Common myeloid progenitor, CD34-positive (primary cell): Measurements from ENCODE around the gene CCL27.
A peak's percentile ranks its signal among the peaks of the same experiment; 100 is the strongest.

Experiments
- CTCF ChIA-PET: fragments of 350-600 bp; sonication (Branson Sonifier 250); formaldehyde crosslinking; loops from one replicate; lab custom pipeline; 2021; ENCODE audit warnings: antibody characterized with exemption; lab: Charles Lee
- POLR2A ChIA-PET: fragments of 350-600 bp; sonication (Branson Sonifier 250); formaldehyde crosslinking; loops from one replicate; lab custom pipeline; 2021; ENCODE audit warnings: antibody characterized with exemption; lab: Charles Lee
- DNase-seq, 3 donors: peaks; one replicate each; pipeline versions ENCODE4 v3.0.0 to v3.0.0-alpha.2; 2013
- H3K27ac ChIP-seq, 2 experiments: 1 replicate in 1 of 2; 2 replicates in 1 of 2; pipeline ENCODE4 v1.7.0; 2013; ENCODE audit warnings: inconsistent platforms in 2 of 2, low read length in 2 of 2, mild to moderate bottlenecking in 2 of 2, low read depth in 1 of 2, moderate library complexity in 1 of 2; ENCODE audit not compliant: severe bottlenecking in 2 of 2, insufficient read depth in 1 of 2, poor library complexity in 1 of 2
- H3K27me3 ChIP-seq, 5 experiments: replicated peaks in 2 of 5; 1 replicate in 3 of 5; 2 replicates in 2 of 5; pipeline versions ENCODE4 v1.6.1 to v1.7.0; 2013; ENCODE audit warnings: low read length in 4 of 5, mild to moderate bottlenecking in 2 of 5, moderate library complexity in 2 of 5, inconsistent platforms in 1 of 5; ENCODE audit not compliant: insufficient read depth in 5 of 5, control insufficient read depth in 4 of 5
- H3K36me3 ChIP-seq, 4 experiments: 1 replicate in 2 of 4; 2 replicates in 2 of 4; pipeline versions ENCODE4 v1.6.1 to v1.7.0; 2013; ENCODE audit warnings: low read length in 3 of 4, control low read depth in 1 of 4, mild to moderate bottlenecking in 1 of 4; ENCODE audit not compliant: control insufficient read depth in 4 of 4, insufficient read depth in 4 of 4
- H3K4me1 ChIP-seq, 4 experiments: 1 replicate in 3 of 4; 2 replicates in 1 of 4; pipeline versions ENCODE4 v1.6.1 to v1.7.1; 2013; ENCODE audit warnings: low read length in 3 of 4, mild to moderate bottlenecking in 3 of 4, control low read depth in 1 of 4, inconsistent platforms in 1 of 4, moderate library complexity in 1 of 4; ENCODE audit not compliant: control insufficient read depth in 4 of 4, insufficient read depth in 4 of 4; ENCODE audit errors: control extremely low read depth in 1 of 4
- H3K4me3 ChIP-seq, 7 experiments: 1 replicate in 4 of 7; 2 replicates in 3 of 7; pipeline versions ENCODE4 v1.5.1 to v1.7.0; 2013; ENCODE audit warnings: mild to moderate bottlenecking in 7 of 7, low read length in 6 of 7, moderate library complexity in 6 of 7, inconsistent platforms in 2 of 7, low read depth in 2 of 7, control low read depth in 1 of 7; ENCODE audit not compliant: insufficient read depth in 4 of 7, control insufficient read depth in 1 of 7; ENCODE audit errors: extremely low read depth in 1 of 7
- H3K9me3 ChIP-seq, 5 experiments: 1 replicate in 4 of 5; 2 replicates in 1 of 5; pipeline versions ENCODE4 v1.6.1 to v1.7.1; 2013; ENCODE audit warnings: low read length in 4 of 5, mild to moderate bottlenecking in 2 of 5, inconsistent platforms in 1 of 5, low read depth in 1 of 5, moderate library complexity in 1 of 5; ENCODE audit not compliant: control insufficient read depth in 4 of 5, insufficient read depth in 2 of 5; ENCODE audit errors: control extremely low read depth in 1 of 5
- WGBS: methylation state at CpG from one replicate; pipeline ENCODE4 v1.1.5; 2013; ENCODE audit not compliant: insufficient coverage; 5-methylcytosine and 5-hydroxymethylcytosine counted together

Gene CCL27

DNA sequence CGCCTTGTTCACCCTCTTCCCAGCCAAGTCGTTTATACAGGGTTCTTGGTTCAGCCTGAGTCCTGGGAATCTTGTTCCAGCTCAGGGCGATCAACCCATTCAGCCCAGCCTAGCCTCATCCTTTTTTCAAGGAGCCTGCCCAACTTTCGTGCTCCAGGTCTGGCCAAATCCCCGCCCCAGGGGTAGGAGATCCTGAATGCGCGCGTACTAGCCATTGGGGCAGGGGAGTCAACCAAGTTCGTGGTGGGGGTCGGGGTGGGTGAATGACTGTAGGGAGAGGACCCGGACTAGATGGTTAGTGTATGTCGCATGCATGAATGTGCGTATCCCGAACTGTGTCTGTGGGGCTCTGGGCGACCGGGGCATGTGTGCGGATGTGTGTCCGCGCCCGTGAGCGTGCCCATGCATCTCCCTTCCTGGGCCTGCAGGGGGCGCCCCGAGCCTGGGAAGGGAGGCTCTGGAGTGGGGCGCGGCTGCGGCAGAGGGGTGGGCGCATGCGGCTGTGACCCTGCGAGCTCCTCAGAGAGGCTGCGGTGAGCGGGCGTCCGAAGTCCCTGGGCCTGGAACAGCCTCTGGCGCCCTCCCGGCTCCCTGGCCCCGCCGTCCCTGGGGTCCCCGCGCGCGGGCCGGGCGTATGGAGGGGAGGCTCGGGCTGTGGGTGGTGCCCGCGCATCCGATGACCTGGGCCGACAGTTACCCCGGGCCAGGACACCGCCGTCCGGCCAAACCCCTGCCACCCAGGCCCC is 38.7 kb upstream of the CCL27 start:
- peak; percentile 62 to 82 (median 79) for DNase-seq
- 12% methylated on average over 49 of the region's 52 CpGs for WGBS
- ChIA-PET POLR2A (no interaction called here), CTCF (interaction anchor here (1.0 to 9.8 kb wide), 7 partner anchors 12 to 579 kb away, joined by 3 to 220 read pairs (median 12); partner anchors contain the start of genes CCL19, CCL27 and GALT)
- H3K36me3 ChIP-seq = no peaks in the 10 kb centered on the region
- peaks cover 3 to 11% (median 10%) of the 10 kb centered on the region in 5 experiments for H3K27me3 ChIP-seq
- H3K9me3 ChIP-seq = no peaks in the 10 kb centered on the region
- peaks cover 3 to 13% (median 8%) of the 10 kb centered on the region in 4 experiments for H3K4me1 ChIP-seq
- peak overlapping the region; percentile 19 to 80 (median 60) for H3K4me3 ChIP-seq
- H3K27ac ChIP-seq = no peak overlapping the region

DNA sequence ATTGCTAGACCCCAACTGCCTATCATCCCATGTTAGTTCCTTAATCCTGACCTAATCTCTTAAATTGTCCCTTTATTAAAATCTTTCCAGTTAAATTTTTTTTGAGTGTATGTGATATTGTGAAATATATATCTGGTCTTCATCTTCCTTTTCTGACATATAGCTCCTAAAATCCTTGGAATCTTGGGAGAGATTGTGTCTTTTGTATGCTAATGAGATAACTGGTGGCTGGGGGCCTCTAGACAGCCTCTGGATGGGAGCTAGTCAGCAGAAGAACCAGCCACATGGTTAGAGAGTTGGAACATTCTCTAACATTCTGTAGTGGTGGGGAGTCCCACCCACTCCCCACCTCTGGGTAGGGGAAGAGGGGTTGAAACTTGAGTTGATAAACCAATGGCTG is 32.4 kb upstream of the CCL27 start:
- Histone ChIP-seq H3K36me3 (no peaks in the 10 kb centered on the region), H3K4me1 (peaks cover 3 to 22% (median 16%) of the 10 kb centered on the region in 4 experiments), H3K9me3 (peaks cover 0 to 5% (median 0%) of the 10 kb centered on the region in 5 experiments), H3K27me3 (peaks cover 0 to 3% (median 1%) of the 10 kb centered on the region in 5 experiments), H3K4me3 (no peak overlapping the region), H3K27ac (no peak overlapping the region)
- ChIA-PET POLR2A (no interaction called here), CTCF (interaction anchor here (1.0 to 5.3 kb wide), 3 partner anchors 8 to 20 kb away, joined by 4 to 43 read pairs (median 27); no protein-coding TSS in a partner anchor)
- DNase-seq = no peak

DNA sequence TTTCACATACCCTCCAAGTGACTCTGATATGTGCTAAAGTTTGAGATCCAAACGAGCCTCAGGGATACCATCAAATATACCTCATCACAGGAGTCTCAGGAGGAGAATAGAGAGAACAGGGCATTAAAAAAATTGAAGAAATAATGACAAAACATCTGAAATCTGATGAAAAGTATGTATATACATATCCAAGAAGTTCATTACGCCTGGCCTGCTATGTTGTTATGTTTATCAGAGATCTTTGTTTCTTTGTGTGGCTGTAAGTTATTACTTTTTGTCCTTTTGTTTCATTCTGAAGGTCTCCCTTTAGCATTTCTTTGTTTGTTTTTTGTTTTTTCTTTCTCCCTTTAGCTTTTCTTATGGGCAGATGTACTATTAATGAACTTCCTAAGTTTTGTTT is 31.1 kb upstream of the CCL27 start:
- WGBS = no CpG with 5 or more reads among the region's 2 CpGs

DNA sequence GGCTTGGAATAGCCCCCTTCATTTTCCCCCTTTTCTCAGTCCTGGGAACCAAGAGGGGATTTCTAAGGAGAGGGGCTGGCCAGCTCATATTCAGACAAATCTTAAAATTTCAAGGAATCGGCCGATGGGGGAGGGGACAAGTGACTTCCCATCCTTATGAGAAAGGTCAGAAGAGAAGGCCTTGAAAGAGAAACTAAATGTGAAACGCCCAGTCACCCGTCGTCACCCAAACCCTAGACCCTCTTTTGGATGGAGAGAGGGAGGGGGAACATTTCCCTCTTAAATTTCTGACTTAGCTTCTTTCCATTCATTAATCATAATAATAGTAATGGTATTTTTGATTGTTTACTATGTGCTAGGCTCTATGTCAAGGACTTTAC is 29.5 kb upstream of the CCL27 start:
- DNase-seq = peak in 2 of 3 donors; percentile 53 to 54
- no peaks in the 10 kb centered on the region for H3K36me3 ChIP-seq
- peaks cover 3 to 24% (median 16%) of the 10 kb centered on the region in 4 experiments for H3K4me1 ChIP-seq
- ChIA-PET POLR2A (no interaction called here), CTCF (interaction anchor here (1.0 to 8.5 kb wide), 5 partner anchors 7 to 58 kb away, joined by 3 to 63 read pairs (median 27); no protein-coding TSS in a partner anchor)
- 80% methylated on average over 1 of the region's 5 CpGs for WGBS
- H3K27ac ChIP-seq = no peak overlapping the region
- no peak overlapping the region for H3K4me3 ChIP-seq
- H3K9me3 ChIP-seq = peaks cover 0 to 5% (median 0%) of the 10 kb centered on the region in 5 experiments
- peaks cover 0 to under 1% (median 0%) of the 10 kb centered on the region in 5 experiments for H3K27me3 ChIP-seq

More for the DNA sequence above, 31.1 kb upstream of the CCL27 start:
- DNase-seq = no peak
- no peak overlapping the region for H3K4me3 ChIP-seq
- peaks cover 0 to 3% (median 0%) of the 10 kb centered on the region in 5 experiments for H3K27me3 ChIP-seq
- POLR2A ChIA-PET = no interaction called here
- no peak overlapping the region for H3K27ac ChIP-seq
- CTCF ChIA-PET = interaction anchor here (1.6 to 5.3 kb wide), 3 partner anchors 10 to 23 kb away, joined by 3 to 43 read pairs (median 27); no protein-coding TSS in a partner anchor
- H3K36me3 ChIP-seq = no peaks in the 10 kb centered on the region
- peaks cover 0 to 5% (median 0%) of the 10 kb centered on the region in 5 experiments for H3K9me3 ChIP-seq
- peaks cover 3 to 22% (median 16%) of the 10 kb centered on the region in 4 experiments for H3K4me1 ChIP-seq

DNA sequence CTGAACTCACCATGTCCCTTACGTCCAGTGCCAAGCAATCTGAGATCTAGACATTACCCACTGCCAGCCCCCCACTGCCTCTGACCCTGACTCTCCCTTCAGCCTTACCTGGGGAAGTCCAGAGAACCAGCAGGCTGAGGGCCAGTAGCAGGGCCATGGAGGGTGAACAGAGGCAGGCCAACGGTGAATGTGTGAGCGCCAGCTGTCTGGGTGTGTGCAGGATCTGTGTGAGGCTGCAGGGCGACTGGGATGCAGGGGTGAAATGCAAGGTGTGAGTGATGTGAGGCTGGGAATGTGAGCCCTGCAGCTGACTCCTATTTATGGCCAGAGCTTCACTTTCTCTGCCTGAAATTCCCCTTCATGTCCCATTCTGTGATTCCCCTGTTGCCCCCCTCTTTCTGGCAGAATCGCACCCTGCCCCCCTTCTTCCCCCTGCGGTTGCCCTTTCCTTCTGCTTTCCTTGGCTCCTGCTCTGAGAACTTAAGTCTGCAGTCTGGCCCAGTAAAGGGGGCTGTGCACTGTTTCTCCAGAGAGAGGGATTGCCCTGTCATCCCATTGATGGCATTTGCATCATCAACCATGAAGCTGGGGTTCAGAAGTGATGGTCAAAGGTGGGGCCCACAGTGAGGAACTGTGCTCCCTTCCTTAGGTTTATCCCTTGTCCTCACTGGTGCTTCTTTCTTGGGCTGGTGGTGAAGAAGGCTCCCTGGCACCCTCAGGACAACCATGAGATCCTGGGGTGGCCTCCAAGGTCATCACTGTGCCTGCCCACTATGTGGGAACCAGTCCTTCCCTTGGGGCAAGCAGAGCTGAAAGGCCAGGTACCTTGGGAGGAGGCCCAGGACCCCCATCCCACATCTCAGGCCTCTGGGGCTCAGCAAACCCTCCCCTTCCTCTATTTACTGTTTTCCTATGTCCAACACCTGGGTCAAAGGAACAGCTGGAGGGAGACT is 28.8 kb upstream of the CCL27 start, which contains the start of gene CCL19:
Gene CCL19 (minus strand): TSS at position 294 of the 953 bp plus-strand sequence. CDS start 137 bp downstream, at position 157.
- H3K4me3 ChIP-seq = peak within 1 kb of the TSS in 1 of 7 experiments; percentile 23
- WGBS = 49% methylated on average over 3 of the region's 6 CpGs
- CTCF ChIA-PET = interaction anchor here (1.0 to 8.5 kb wide), 4 partner anchors 8 to 57 kb away, joined by 3 to 63 read pairs (median 35); no protein-coding TSS in a partner anchor
- POLR2A ChIA-PET = interaction anchor here (0.5 kb wide), 1 partner anchor 10 kb away, joined by 5 read pairs; no protein-coding TSS in a partner anchor
- no peaks in the 10 kb centered on the region for H3K27me3 ChIP-seq
- no peaks in the 10 kb centered on the region for H3K36me3 ChIP-seq
- H3K27ac ChIP-seq = no peak within 1 kb of the TSS
- H3K9me3 ChIP-seq = peaks cover 0 to 5% (median 0%) of the 10 kb centered on the region in 5 experiments
- DNase-seq = peak; percentile 59 to 88 (median 87)
- peaks cover 3 to 29% (median 16%) of the 10 kb centered on the region in 4 experiments for H3K4me1 ChIP-seq

DNA sequence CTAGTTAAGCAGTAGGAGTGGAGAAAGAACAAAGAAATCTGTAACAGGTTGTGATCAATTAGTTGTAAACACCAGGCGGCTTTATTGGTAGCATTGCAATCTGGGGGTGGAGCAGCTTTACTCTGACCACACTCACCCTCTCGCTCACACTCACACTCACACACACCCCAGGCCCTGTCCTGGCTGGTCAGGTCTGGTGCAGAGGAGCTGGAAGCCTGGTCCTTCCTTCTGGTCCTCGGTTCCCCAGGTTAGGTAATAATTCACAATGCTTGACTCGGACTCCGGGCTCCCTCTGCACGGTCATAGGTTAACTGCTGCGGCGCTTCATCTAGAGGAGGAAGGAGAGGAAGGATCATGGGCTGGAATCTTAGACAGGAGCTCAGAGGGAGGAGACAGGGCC is 27.1 kb upstream of the CCL27 start:
- WGBS = 93% methylated on average over 7 of the region's 8 CpGs
- no peak overlapping the region for H3K27ac ChIP-seq
- H3K4me1 ChIP-seq = peaks cover 3 to 29% (median 16%) of the 10 kb centered on the region in 4 experiments
- no peak for DNase-seq
- POLR2A ChIA-PET = no interaction called here
- H3K36me3 ChIP-seq = no peaks in the 10 kb centered on the region
- H3K9me3 ChIP-seq = peaks cover 0 to 5% (median 0%) of the 10 kb centered on the region in 5 experiments
- no peaks in the 10 kb centered on the region for H3K27me3 ChIP-seq
- no peak overlapping the region for H3K4me3 ChIP-seq
- CTCF ChIA-PET = interaction anchor here (1.0 to 8.5 kb wide), 3 partner anchors 10 to 15 kb away, joined by 4 to 63 read pairs (median 4); no protein-coding TSS in a partner anchor
